Retinal pigment epithelial cell (primary cell): ENCODE measurements around the gene BOC.

ENCODE experiments used
- DNase-seq: peaks from one replicate; pipeline ENCODE4 v3.0.0-alpha.2; 2010; ENCODE audit warnings: low read depth
- H3K4me3 ChIP-seq: 2 replicates; pipeline ENCODE4 v1.5.1; 2011; ENCODE audit warnings: mild to moderate bottlenecking, low read length, control low read depth, moderate library complexity
- TF ChIP-seq, protein P1 (sequence below): conservative IDR thresholded peaks from 2 replicates; pipeline ENCODE4 v1.5.1; 2011; ENCODE audit warnings: low read depth, low read length, control low read depth, inconsistent platforms

The BOC gene

DNA sequence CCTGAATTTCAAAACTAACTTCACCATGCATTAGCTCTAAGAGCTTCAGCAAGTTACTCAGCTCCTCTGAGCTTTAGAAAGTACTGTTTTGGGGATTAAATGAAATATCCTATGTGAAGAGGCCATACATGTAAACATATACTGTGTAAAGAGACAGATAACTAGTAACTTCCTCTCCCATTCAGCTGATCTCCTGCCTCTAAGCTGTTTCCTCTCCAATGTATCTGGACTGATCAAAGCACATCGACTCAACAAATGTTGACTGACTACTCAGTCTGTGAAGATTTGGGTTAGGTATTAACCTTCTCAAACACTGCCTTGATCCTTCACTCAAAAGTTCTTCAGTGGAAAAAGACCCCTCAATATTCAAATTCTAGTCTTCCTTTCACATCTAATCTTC lies 82.0 kb downstream of the BOC start:
- no peak overlapping the region for H3K4me3 ChIP-seq
- TF ChIP-seq, protein P1, sequence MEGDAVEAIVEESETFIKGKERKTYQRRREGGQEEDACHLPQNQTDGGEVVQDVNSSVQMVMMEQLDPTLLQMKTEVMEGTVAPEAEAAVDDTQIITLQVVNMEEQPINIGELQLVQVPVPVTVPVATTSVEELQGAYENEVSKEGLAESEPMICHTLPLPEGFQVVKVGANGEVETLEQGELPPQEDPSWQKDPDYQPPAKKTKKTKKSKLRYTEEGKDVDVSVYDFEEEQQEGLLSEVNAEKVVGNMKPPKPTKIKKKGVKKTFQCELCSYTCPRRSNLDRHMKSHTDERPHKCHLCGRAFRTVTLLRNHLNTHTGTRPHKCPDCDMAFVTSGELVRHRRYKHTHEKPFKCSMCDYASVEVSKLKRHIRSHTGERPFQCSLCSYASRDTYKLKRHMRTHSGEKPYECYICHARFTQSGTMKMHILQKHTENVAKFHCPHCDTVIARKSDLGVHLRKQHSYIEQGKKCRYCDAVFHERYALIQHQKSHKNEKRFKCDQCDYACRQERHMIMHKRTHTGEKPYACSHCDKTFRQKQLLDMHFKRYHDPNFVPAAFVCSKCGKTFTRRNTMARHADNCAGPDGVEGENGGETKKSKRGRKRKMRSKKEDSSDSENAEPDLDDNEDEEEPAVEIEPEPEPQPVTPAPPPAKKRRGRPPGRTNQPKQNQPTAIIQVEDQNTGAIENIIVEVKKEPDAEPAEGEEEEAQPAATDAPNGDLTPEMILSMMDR = no peak
- no peak for DNase-seq

DNA sequence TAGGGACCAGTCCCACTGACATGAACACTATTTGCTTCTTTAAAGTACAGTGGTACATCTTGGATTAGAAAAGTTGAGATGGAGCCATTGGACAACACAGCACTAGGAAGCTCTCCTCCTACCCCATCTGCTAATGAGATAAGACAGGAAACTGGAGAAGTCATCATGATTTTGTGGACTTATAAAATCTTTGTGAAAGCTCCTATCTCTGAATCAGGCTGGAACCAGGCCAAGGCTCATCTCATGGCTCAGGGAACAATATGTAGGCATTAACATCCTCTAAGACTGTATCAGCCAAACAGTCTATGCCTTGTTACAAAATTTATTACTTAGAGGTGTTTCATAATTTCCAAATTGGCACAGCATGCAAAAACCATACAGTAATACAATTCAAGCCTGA lies 84.1 kb downstream of the BOC start:
- DNase-seq = no peak
- H3K4me3 ChIP-seq = no peak overlapping the region
- TF ChIP-seq, protein P1 = no peak

DNA sequence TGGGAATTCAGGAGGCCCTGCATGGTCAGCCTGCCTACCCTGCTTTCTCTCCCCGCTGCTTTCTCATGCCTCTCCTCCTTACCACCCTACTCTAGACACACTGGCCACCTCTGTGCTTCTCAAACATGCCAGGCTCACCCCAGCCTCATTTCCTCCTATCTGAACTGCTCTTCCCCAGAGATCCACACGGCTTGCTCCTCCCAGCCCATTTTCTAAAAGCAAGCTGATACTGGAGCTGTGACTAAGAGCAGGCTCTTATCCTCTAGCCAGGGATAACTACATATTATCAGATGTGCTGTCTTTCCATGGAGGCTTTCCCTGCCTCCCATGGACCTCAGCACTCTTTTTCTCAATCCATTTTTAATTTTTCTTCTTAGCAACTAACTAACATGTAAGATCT lies 85.9 kb downstream of the BOC start:
- no peak for DNase-seq
- H3K4me3 ChIP-seq = no peak overlapping the region
- TF ChIP-seq, protein P1 = no peak

DNA sequence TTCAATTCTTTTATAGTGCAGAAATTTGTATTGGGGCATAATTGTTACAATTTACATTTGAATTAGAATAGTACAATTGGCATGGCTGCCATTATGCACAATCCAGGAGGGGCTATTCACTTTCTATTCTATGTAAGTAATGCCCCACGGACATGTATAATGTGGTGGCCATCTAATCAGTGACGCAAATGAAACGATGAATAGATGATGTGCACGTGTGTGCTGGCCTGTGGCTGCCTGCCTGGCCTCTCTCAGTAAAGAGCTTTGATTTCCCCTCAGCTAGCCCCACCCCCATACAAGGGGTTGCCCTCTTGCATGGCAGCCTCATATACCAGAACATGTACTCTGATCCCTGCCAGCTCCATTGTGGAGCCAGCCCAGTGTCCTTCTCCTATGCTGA lies 86.5 kb downstream of the BOC start:
- no peak for DNase-seq
- H3K4me3 ChIP-seq = no peak overlapping the region
- TF ChIP-seq, protein P1 = no peak

DNA sequence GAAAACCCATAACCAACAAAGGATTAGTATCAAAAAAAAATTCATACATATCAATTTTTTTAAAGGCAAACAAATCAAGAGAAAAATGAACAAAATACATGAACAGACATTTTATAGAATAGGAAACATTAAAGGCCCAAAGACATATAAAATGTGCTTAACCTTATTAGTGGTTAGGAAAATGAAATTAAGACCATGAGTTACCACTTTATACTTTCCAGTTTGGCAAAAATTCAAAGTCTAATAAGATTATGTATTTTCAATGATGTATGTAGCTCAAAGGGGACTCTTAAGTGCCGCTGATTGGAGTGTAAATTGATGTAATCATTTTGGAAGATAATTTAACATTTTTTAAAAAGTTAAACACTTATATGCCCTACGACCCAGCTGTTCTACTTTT lies 89.2 kb downstream of the BOC start:
- DNase-seq = peak; percentile 24
- TF ChIP-seq, protein P1 = no peak
- no peak overlapping the region for H3K4me3 ChIP-seq

DNA sequence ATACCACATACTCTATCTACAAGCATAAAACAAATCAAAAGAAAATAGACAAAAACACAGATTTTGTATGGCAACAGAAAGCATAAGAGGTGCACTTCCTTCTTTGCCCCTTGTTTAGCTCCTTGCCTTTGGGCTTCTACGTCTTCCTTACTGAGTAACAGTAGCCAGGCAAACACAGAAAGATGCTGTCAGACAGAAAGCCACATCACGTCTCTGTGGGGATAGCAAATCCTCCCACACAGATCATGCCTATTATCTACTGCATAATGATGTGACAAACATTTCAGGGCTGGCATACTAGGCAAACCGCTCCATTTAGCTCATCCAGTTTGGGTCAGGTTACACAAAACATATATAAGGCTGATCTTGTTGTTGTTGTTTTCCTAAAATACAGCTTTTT lies 92.7 kb downstream of the BOC start:
- DNase-seq = no peak
- TF ChIP-seq, protein P1 = no peak
- H3K4me3 ChIP-seq = no peak overlapping the region

DNA sequence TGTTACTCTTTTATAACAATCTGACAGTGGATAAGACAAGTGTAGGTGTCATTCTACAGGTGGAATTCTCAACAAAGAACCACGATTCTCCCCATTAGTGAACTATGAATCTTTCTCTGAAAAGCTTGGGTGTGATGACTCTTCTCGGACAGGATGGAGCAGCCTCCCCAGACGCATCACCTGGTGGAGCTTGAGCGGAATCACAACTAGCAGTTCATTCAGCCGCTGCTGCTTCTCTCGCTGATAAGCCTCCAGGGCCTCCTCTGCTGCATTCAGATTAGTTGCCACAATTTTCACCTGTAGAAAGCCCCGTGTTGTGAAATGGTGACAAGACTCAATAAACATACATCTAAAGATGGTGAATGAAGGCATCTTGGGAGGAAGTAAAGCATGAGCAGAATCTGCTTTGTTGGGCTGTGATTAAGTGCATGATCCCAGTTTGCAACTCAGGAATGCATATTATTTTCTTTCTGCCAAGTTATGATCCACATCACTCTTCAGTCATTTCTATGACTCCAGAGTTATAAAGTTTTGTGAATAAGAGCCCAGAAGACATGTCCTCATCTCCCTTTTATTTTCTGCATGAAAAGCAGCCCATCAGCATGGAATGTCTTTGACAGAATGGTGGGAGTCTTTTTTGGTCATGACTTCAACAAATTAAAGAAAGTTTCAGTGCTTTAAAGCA lies 93.6 kb downstream of the BOC start:
- no peak for DNase-seq
- TF ChIP-seq, protein P1 = no peak

More for the DNA sequence above, 93.6 kb downstream of the BOC start:
- no peak overlapping the region for H3K4me3 ChIP-seq
